Suprapubic skin (tissue), 3 donors: ENCODE data around the gene CARD8.

Source experiments
- EP300 ChIP-seq: sonication (generic); formaldehyde crosslinking; IDR thresholded peaks from one replicate; pipeline ENCODE4 v1.6.1; 2017; ENCODE audit warnings: antibody characterized with exemption
- POLR2A ChIP-seq, 2 donors: fragments of 450-650 bp; IDR thresholded peaks; one replicate each; pipeline ENCODE4 v1.6.1; 2017; ENCODE audit warnings: antibody characterized with exemption in 2 of 2, mild to moderate bottlenecking in 2 of 2, moderate library complexity in 2 of 2
- TF ChIP-seq, protein P1 (sequence below), 2 donors: fragments of 200-600 bp in 1 of 2; fragments of 450-650 bp in 1 of 2; sonication (generic) in 1 of 2; IDR thresholded peaks; one replicate each; pipeline ENCODE4 v1.5.1; 2016 to 2019; ENCODE audit warnings: antibody characterized with exemption in 2 of 2, mild to moderate bottlenecking in 1 of 2, moderate library complexity in 1 of 2

DNA sequence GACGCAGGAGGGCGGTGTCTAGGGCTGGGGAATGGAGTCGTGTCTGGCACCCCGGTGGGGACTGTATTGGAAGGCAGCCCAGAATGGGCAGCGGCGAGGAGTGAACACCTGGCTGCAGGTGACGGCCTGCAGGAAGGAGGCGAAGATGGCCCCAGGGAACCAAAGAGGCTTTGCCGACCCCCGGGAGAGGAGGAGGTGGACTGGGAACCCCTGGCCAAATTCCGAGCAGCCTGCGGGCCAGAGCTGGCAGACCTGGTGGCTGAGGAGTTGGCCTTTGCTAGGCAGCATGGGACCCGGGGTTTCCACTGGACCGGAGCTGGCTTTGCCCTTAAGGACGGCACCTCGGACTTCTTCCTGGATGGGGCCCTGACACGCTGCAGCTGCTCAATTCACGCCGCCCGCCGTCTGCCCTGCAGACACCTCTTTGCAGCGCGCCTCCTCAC lies 59.4 kb downstream of the CARD8 start:
- TF ChIP-seq, protein P1, sequence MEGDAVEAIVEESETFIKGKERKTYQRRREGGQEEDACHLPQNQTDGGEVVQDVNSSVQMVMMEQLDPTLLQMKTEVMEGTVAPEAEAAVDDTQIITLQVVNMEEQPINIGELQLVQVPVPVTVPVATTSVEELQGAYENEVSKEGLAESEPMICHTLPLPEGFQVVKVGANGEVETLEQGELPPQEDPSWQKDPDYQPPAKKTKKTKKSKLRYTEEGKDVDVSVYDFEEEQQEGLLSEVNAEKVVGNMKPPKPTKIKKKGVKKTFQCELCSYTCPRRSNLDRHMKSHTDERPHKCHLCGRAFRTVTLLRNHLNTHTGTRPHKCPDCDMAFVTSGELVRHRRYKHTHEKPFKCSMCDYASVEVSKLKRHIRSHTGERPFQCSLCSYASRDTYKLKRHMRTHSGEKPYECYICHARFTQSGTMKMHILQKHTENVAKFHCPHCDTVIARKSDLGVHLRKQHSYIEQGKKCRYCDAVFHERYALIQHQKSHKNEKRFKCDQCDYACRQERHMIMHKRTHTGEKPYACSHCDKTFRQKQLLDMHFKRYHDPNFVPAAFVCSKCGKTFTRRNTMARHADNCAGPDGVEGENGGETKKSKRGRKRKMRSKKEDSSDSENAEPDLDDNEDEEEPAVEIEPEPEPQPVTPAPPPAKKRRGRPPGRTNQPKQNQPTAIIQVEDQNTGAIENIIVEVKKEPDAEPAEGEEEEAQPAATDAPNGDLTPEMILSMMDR (IDR thresholded peaks at IDR 0.05) = no peak
- TF ChIP-seq POLR2A (IDR thresholded peaks at IDR 0.05) = no peak
- no peak for TF ChIP-seq EP300
